Esophagus muscularis mucosa (tissue), 4 donors: ENCODE measurements around the gene HS3ST5.

Experiments
- EP300 ChIP-seq: sonication (generic); formaldehyde crosslinking; IDR thresholded peaks from one replicate; pipeline ENCODE4 v1.6.1; 2017; ENCODE audit warnings: antibody characterized with exemption
- POLR2AphosphoS5 ChIP-seq, 2 donors: sonication (generic); formaldehyde crosslinking; IDR thresholded peaks; one replicate each; pipeline ENCODE4 v1.6.1; 2017; ENCODE audit warnings: antibody characterized with exemption in 2 of 2
- TF ChIP-seq, protein P1 (sequence below), 3 experiments: fragments of 200-600 bp in 2 of 3; fragments of 450-650 bp in 1 of 3; sonication (generic) in 2 of 3; IDR thresholded peaks; one replicate each; pipeline ENCODE4 v1.5.1; 2017 to 2019; ENCODE audit warnings: antibody characterized with exemption in 3 of 3, mild to moderate bottlenecking in 2 of 3, moderate library complexity in 1 of 3

DNA sequence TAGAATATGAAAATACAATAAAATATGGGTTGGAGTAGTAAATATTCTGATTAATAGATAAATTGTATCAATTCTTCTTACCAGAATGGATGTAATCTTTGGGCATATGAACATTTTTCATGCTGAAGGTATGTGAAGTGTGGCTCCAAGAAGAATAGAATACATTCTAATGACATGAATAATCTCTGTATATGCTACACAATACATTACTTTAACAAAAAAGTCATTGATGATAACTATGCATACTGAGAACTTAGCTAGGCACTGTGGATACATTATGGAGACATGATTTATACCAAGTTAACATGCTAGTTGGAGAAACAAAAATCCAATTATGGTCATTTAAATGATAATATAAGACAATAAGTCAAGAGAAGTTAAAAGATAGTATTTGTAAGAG, 309.2 kb downstream of the HS3ST5 start:
- TF ChIP-seq, protein P1, sequence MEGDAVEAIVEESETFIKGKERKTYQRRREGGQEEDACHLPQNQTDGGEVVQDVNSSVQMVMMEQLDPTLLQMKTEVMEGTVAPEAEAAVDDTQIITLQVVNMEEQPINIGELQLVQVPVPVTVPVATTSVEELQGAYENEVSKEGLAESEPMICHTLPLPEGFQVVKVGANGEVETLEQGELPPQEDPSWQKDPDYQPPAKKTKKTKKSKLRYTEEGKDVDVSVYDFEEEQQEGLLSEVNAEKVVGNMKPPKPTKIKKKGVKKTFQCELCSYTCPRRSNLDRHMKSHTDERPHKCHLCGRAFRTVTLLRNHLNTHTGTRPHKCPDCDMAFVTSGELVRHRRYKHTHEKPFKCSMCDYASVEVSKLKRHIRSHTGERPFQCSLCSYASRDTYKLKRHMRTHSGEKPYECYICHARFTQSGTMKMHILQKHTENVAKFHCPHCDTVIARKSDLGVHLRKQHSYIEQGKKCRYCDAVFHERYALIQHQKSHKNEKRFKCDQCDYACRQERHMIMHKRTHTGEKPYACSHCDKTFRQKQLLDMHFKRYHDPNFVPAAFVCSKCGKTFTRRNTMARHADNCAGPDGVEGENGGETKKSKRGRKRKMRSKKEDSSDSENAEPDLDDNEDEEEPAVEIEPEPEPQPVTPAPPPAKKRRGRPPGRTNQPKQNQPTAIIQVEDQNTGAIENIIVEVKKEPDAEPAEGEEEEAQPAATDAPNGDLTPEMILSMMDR (IDR thresholded peaks at IDR 0.05): no peak
- TF ChIP-seq POLR2AphosphoS5 (IDR thresholded peaks at IDR 0.05): no peak
- no peak for TF ChIP-seq EP300
